ENCODE data around the gene LRRC59. TPM values are rescaled to one million over a fixed set of nuclear protein-coding genes. Genes with fewer than 3 reads are reported as not detected.

LRRC59 gene
- total and polyA plus RNA-seq, 2 experiments from 2014 or later: 46.4 to 124 TPM

- Mint-ChIP-seq H3K4me1 (peaks cover 37% of the 10 kb centered on the region), H3K9me3 (no peaks in the 10 kb centered on the region), H3K4me3 (peak overlapping the region; percentile 80), H3K27ac (no peak overlapping the region), H3K27me3 (ENCODE audit: insufficient read depth, low read depth, poor library complexity) (peaks cover 17% of the 10 kb centered on the region), H3K36me3 (ENCODE audit: low read depth) (peaks cover 4% of the 10 kb centered on the region; the same call in 1 of the 3 replicates)
- no peaks in the 10 kb centered on the region for H3F3A ChIP-seq (replicated peaks; ENCODE audit: low read depth)
- TF ChIP-seq ZNF331 (CRISPR knock-in tag; IDR thresholded peaks at IDR 0.05; ENCODE audit: low read depth): no peak
- H4K20me1 ChIP-seq (replicated peaks; ENCODE audit: insufficient read depth): 0 out of 2 replicates have a peak, but pooled peaks cover 6% of the 10 kb centered on the region
- no peak overlapping the region for H3K27ac ChIP-seq (ENCODE audit: low read depth)
- peaks cover 29% of the 10 kb centered on the region for H3K79me2 ChIP-seq (replicated peaks; ENCODE audit: insufficient read depth)
- H3K27me3 ChIP-seq (ENCODE audit: insufficient read depth): peaks cover 15% of the 10 kb centered on the region; the same call in 1 of the 2 replicates
- H3K4me1 ChIP-seq (ENCODE audit: insufficient read depth): peaks cover 18% of the 10 kb centered on the region
- DNase-seq (ENCODE audit: low spot score): no peak
- H3K4me2 ChIP-seq: peak overlapping the region; percentile 97
- H3K9me2 ChIP-seq (ENCODE audit: insufficient read depth): no peaks in the 10 kb centered on the region
- ATAC-seq: no peak
- no peaks in the 10 kb centered on the region for H3K36me3 ChIP-seq (ENCODE audit: insufficient read depth)
- H3K4me3 ChIP-seq: peak overlapping the region; percentile 87
- H2AFZ ChIP-seq: no peak overlapping the region
These were observed 52.5 kb downstream of the LRRC59 start for GRCh38 chr17:50344731-50345365.

GRCh38 chr17:50339381-50339780 is 57.9 kb downstream of the LRRC59 start:
- no peak for ATAC-seq
- H3K36me3 Mint-ChIP-seq (ENCODE audit: low read depth): no peaks in the 10 kb centered on the region
- Histone ChIP-seq H4K20me1 (replicated peaks; ENCODE audit: insufficient read depth) (no peaks in the 10 kb centered on the region), H3K36me3 (ENCODE audit: insufficient read depth) (no peaks in the 10 kb centered on the region), H3K79me2 (replicated peaks; ENCODE audit: insufficient read depth) (no peaks in the 10 kb centered on the region), H3K4me2 (no peak overlapping the region), H3K4me3 (no peak overlapping the region), H2AFZ (no peak overlapping the region), H3K9me2 (ENCODE audit: insufficient read depth) (no peaks in the 10 kb centered on the region), H3K4me1 (ENCODE audit: insufficient read depth) (no peaks in the 10 kb centered on the region), H3F3A (replicated peaks; ENCODE audit: low read depth) (no peaks in the 10 kb centered on the region), H3K27me3 (ENCODE audit: insufficient read depth) (peaks cover 3% of the 10 kb centered on the region; the same call in 1 of the 2 replicates), H3K27ac (ENCODE audit: low read depth) (no peak overlapping the region)
- H3K27ac Mint-ChIP-seq: no peak overlapping the region
- DNase-seq (ENCODE audit: low spot score): no peak
- peaks cover 1% of the 10 kb centered on the region for H3K27me3 Mint-ChIP-seq (ENCODE audit: insufficient read depth, low read depth, poor library complexity)
- no peak overlapping the region for H3K4me3 Mint-ChIP-seq
- peaks cover 13% of the 10 kb centered on the region; the same call in 2 of the 3 replicates for H3K9me3 Mint-ChIP-seq
- H3K4me1 Mint-ChIP-seq: peaks cover under 1% of the 10 kb centered on the region
- TF ChIP-seq STAT1 (IDR thresholded peaks at IDR 0.05; ENCODE audit: unreplicated experiment) (no peak), CREB1 (CRISPR knock-in tag; IDR thresholded peaks at IDR 0.05; ENCODE audit: low read depth) (no peak), JUNB (IDR thresholded peaks at IDR 0.05; ENCODE audit: unreplicated experiment) (no peak), REST (IDR thresholded peaks at IDR 0.05; ENCODE audit: unreplicated experiment) (no peak), POLR2AphosphoS5 (IDR thresholded peaks at IDR 0.05; ENCODE audit: low read depth) (no peak), CTCF (conservative IDR thresholded peaks at IDR 0.05; ENCODE audit: low read depth in 2 of 2) (no peak), EZH2 (IDR thresholded peaks at IDR 0.05; ENCODE audit: low read depth, unreplicated experiment) (no peak), ZNF114 (CRISPR knock-in tag; IDR thresholded peaks at IDR 0.05) (no peak), NANOG (IDR thresholded peaks at IDR 0.05; ENCODE audit: borderline replicate concordance) (no peak)
- TF ChIP-seq, protein P1, sequence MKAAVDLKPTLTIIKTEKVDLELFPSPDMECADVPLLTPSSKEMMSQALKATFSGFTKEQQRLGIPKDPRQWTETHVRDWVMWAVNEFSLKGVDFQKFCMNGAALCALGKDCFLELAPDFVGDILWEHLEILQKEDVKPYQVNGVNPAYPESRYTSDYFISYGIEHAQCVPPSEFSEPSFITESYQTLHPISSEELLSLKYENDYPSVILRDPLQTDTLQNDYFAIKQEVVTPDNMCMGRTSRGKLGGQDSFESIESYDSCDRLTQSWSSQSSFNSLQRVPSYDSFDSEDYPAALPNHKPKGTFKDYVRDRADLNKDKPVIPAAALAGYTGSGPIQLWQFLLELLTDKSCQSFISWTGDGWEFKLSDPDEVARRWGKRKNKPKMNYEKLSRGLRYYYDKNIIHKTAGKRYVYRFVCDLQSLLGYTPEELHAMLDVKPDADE (IDR thresholded peaks at IDR 0.05): no peak
